ENCODE results near the gene SPATA22.

DNA sequence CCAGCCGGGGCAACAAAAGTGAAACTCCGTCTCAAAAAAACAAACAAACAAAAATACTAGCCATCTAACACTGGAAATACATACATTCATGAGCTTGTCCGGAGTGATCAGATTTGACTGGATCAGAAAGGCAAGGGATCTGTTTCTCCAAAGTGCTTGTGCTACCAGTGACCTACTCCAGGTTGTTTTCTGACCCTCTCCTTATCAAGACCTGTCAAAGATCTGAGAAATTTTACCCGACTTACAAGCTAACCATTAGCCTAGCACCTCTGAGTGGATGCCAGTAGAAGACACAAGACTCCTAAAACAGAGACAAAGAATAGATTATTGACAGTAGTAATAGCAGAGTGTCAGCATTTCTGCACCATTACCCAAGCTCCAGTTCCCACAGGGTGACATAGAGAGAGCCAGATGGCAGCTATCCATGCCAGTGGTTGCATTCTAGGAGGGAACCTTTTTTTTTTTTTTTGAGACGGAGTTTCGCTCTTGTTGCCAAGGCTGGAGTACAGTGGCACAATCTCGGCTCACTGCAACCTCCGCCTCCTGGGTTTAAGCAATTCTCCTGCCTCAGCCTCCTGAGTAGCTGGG, 14.0 kb upstream of the SPATA22 start:
- TF ChIP-seq, protein P1, sequence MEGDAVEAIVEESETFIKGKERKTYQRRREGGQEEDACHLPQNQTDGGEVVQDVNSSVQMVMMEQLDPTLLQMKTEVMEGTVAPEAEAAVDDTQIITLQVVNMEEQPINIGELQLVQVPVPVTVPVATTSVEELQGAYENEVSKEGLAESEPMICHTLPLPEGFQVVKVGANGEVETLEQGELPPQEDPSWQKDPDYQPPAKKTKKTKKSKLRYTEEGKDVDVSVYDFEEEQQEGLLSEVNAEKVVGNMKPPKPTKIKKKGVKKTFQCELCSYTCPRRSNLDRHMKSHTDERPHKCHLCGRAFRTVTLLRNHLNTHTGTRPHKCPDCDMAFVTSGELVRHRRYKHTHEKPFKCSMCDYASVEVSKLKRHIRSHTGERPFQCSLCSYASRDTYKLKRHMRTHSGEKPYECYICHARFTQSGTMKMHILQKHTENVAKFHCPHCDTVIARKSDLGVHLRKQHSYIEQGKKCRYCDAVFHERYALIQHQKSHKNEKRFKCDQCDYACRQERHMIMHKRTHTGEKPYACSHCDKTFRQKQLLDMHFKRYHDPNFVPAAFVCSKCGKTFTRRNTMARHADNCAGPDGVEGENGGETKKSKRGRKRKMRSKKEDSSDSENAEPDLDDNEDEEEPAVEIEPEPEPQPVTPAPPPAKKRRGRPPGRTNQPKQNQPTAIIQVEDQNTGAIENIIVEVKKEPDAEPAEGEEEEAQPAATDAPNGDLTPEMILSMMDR (IDR thresholded peaks at IDR 0.05): no peak
- no peak for TF ChIP-seq ZFX (IDR thresholded peaks at IDR 0.05; ENCODE audit: borderline replicate concordance)

All from 22Rv1 (cell line).